Measurements from ENCODE around the gene CSNK2A3.

GRCh38 chr11:11383995-11384394 is 30.9 kb upstream of the CSNK2A3 start:
- TF ChIP-seq EP300 (IDR thresholded peaks at IDR 0.05) (no peak), CTCF (IDR thresholded peaks at IDR 0.05) (no peak), POLR2A (IDR thresholded peaks at IDR 0.05) (no peak)

Data from tibial nerve (tissue), 4 donors.